GM21367 (cell line): ENCODE results near the gene PFKFB2.

ENCODE experiments used
- ATAC-seq: cut with Tn5 transposase; IDR thresholded peaks from one replicate; pipeline ENCODE4 v1.9.1; 2021; ENCODE audit not compliant: unreplicated experiment

Gene PFKFB2

DNA sequence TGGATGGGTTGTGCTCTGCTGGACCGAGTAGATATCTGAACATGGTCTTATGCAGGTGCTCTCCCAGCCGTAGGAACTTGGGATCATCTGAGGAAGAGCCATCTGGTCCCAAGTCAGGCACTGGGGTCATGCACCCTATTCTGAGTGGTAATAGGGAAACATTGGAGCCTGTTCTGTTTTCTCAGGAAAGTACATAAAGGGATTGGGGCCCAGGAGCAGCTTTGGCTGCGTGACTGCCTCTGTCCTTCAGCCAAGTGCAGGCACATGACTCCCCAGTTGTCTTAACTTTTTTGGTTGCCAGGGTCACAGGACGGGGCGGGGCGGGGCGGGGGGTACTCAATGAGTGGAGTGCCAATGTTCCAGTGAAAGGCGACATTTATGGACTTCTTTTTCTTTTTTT lies 11.5 kb downstream of the PFKFB2 start:
- no peak for ATAC-seq

GRCh38 chr1:207067185-207067584 lies 14.1 kb downstream of the PFKFB2 start:
- ATAC-seq: no peak

DNA sequence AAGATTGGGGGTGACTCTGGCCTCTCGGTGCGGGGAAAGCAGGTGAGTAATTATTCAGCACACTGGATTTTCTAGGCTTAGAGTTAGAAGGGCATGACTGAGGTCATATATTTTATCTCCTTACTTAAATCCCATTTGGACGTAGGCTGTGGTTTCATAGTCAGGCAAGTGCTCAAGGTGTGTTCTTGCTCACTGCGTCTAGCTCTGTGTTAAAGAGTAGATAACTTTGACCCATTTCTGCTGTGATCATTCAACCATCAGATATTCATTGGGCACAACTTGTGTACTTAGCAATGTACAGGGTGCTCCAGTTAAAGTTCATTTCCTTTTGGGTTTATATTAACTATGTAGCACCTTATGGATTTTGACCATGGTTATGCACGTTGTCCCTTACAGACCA lies 14.6 kb downstream of the PFKFB2 start:
- no peak for ATAC-seq

DNA sequence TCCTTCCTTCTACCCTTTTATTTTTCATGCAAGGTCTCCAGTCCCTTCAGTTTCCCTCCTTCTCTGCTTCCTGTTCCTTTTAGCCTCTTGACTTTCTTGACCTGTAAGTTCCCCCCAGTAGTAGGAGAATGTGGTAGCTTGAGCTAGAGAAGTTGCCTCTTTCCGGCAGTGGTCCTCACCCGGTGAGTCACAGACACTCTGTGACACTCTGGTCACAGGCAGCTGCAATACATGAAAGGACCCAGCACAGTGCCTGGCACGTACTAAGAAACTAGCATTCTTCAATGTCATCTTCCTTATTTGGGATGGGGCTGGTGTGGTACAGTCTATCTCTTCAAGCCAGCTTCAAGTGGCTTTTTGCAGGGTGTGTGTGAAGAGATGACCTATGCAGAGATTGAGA lies 16.0 kb downstream of the PFKFB2 start:
- no peak for ATAC-seq

DNA sequence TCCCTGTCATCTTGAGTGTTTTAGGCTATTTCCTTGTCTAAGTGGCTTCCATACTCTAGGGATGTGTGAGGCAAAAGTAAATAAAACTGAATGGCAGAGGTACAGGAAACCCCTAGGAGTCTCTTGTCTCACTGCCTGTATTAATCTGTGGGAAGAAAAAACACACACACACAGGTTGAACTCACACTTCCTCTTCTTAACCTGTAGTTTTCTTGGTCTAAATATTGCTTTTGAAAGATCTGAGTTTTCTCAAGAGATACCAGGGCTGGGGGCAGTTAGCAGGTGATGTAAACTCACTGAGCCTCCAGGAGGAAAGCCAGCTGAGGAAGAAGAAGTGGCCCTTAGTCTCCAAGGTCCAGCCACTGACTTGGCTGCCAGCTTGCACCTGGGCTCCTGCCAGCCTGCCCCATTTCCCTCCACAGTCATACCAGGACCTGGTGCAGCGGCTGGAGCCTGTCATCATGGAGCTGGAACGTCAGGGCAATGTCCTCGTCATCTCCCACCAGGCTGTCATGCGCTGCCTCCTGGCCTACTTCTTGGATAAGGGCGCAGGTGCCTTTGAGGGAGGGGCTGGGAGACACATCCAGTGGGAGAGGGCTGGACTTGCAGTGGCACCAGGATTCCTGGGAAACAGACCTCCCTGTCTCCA lies 16.9 kb downstream of the PFKFB2 start:
- ATAC-seq: no peak

DNA sequence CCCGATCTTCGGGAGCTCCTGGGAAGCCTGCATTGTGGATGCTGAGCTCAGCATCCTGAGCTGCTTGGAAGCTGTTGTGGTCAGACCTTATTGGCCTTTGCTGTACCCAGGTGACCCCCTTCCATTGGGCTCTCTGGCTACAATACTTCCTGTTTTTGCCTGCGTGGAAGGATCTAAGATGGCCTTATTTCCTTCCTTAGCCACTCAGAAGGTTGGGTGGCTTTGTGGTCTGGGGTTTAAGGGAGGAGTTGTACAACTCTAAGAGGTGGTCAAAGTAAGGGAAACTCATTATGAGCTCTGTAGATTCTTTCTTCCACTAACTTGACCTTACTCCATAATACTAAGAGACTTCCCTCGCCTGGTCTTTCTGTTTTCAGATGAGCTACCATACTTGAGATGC lies 17.7 kb downstream of the PFKFB2 start:
- no peak for ATAC-seq

GRCh38 chr1:207071426-207071825 lies 18.4 kb downstream of the PFKFB2 start:
- no peak for ATAC-seq

GRCh38 chr1:207072233-207072632 lies 19.2 kb downstream of the PFKFB2 start:
- ATAC-seq: no peak

DNA sequence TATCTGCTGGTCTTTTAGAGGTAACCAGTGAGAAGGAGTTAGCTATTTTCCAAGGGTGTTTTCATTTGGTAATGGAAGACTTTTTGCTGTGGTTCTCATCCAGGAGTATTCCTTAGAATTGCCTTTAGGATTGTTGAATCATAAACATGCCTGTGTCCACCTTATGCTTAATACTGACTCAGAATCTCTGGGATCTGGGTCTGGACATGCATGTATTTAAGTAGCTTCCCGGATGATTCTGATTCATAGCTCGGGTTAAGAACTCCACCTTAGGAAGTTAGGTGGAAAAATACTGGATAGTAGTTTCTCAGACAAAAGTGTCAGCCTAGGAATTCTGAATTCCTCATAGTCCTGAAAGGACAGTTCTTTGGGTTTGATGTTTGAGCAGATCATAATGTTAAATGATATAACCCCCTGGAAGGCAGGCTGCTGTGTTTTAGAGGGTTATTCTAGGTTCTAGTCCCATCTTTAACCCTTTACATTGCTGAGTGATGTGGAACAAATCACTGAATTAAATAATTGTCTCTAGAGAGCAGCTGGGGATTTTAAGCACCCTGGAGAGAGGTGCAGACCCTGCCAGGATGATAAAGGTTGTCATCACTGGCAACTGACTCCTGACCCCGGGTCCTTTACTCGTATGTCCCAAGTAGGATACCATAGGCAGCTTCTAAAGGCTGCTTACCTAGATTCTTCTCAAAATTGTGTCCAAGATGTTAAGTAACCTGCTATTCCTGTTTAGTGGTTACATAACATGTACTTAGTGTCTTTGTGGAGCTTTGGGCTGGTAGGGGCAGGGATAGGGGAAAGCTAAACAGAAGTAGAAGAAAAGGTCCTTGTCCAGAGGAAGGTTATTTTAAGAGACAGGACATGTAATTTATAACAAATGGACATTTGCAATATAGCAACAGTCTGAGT lies 21.1 kb downstream of the PFKFB2 start:
- no peak for ATAC-seq

DNA sequence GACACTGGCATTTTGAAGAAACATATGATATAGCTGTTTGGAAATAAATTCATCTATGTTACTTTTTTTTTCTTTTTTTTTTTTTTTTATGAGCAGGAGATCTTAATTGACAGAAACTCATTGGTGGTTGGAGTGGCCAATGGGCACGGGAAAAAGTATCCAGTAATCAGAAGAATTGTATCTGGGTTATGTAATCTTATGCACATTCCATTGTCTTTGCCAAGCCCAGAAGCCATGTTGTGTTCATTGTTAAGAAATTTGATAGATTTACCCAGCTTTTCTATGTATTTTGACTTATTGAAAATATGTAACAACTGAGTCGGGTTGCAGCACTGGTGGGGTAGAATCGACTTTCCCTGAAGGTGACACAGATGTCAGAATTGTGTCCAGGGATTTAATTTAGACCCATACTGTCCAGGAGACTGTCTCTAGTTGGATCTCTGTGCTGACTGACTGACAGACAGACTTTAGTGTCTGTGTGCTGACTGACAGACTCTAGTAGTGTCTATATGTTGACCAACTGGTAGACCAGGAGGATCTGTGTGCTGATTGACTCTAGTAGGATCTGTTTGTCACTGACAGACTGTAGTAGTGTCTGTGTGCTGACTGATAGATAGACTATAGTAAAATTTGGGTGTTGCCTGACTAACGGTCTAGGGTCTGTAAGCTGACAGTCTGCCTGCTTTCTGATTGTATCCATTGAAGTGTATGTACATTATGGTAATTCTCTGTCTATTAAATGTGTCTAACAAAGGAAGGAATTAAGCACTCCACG lies 23.3 kb downstream of the PFKFB2 start:
- no peak for ATAC-seq

- ATAC-seq: no peak
Measured at GRCh38 chr1:207077012-207077411, 23.9 kb downstream of the PFKFB2 start.

- peak; percentile 51 for ATAC-seq
Measured at GRCh38 chr1:207077470-207078377, 24.6 kb downstream of the PFKFB2 start.

DNA sequence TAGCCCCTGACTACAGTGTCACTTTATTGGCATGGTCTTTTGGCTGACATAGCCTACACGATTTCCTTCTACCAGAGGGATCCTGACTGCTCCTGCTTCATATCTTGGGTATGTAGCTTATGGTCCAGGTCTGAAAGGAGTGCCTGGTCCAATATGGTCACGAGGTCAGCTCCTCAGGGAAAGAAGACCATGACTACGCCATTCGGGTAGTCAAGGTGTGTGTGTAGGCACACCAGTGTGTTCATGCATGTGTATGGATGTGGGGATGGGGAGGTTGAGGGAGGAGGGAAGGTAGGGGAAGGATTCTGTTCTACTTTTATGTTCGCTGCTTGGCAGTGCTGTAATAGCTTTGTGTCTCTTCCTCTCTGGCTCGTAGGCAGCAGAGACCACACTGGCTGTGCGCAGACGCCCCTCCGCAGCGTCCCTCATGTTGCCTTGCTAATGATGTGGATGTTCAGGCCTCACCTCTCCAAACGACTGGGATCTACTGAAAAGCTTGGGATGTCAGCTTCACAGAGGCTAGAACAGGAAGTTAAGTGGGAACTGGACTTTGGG lies 25.6 kb downstream of the PFKFB2 start:
- no peak for ATAC-seq

GRCh38 chr1:207079706-207080241 lies 26.7 kb downstream of the PFKFB2 start:
- ATAC-seq: no peak

GRCh38 chr1:207081088-207081487 lies 28.0 kb downstream of the PFKFB2 start:
- ATAC-seq: no peak

GRCh38 chr1:207081806-207082205 lies 28.7 kb downstream of the PFKFB2 start:
- ATAC-seq: no peak

DNA sequence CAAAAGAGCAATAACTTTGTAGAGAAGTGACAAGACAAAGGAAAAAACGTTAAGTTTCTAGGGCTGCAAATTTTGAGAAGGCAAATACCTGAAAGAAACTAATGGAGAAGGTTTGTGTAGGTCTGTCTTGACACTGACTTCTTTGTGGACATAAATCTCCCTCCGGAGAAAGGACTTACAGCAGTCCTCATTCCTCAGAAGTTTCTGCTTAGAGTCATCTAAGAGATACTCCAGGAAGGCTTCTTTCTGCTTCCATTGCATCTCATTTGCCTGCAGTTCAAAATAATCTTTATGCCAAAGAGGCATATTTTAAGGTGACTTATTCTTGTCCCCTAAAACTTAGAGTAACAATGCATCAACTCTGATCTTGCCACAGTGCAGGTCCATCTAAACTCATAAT lies 31.2 kb downstream of the PFKFB2 start:
- ATAC-seq: no peak

GRCh38 chr1:207084701-207085180 lies 31.7 kb downstream of the PFKFB2 start:
- ATAC-seq: no peak

DNA sequence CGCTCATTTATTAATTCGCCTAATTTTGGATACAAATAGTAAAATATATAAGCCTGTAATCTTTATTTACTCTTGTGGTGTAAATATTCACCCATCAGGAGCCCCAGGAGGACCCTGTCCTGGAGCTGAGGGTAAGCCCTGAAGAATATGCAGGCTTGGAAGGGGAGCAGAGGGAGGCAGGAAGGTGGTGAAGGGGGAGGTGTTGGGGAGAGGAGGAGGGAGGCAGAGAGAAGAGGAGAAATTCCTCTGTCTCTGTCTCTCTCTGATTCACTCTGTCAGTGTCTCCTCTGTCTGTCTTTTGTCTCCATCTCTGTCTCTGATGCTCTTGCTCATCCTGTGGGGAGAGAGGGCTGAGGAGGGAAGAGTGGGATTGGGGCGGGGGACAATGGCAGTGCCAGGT lies 32.8 kb downstream of the PFKFB2 start:
- no peak for ATAC-seq

- no peak for ATAC-seq
Measured at GRCh38 chr1:207088161-207088560, 35.1 kb downstream of the PFKFB2 start.
